ENCODE results near the gene REC114. TPM values are rescaled to one million over a fixed set of nuclear protein-coding genes. Genes with fewer than 3 reads are reported as not detected.

REC114 gene
- total RNA-seq, 1 experiment from 2014 or later, result not detected

DNA sequence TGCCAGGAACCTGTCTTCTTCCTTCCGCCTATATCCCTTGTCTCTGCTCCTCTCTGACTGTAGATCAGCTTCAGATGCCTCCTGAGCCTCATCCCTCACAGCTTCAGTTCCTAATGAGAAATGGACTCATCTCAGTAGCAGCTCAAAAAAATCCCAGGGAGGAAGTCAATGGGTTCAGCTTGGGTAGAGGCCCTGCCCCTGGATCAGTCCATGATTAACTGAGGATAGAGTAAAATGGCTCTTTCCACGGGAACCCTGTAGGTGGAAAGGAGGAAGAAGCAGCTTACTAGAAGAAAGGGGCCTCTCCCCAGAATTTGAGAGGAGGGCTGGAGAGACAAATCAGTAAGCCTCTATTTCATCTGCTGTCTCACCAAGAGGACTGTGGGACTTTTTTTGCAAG, 47.3 kb upstream of the REC114 start:
- peaks cover 7% of the 10 kb centered on the region for H3K27me3 Mint-ChIP-seq (ENCODE audit: low read depth)
- no peaks in the 10 kb centered on the region for H3K9me3 Mint-ChIP-seq
- TF ChIP-seq, protein P1, sequence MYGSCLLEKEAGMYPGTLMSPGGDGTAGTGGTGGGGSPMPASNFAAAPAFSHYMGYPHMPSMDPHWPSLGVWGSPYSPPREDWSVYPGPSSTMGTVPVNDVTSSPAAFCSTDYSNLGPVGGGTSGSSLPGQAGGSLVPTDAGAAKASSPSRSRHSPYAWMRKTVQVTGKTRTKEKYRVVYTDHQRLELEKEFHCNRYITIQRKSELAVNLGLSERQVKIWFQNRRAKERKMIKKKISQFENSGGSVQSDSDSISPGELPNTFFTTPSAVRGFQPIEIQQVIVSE (CRISPR knock-in tag; IDR thresholded peaks at IDR 0.05; ENCODE audit: borderline replicate concordance), result no peak
- no peak for TF ChIP-seq NFATC4 (CRISPR knock-in tag; IDR thresholded peaks at IDR 0.05)
- TF ChIP-seq, protein P2, sequence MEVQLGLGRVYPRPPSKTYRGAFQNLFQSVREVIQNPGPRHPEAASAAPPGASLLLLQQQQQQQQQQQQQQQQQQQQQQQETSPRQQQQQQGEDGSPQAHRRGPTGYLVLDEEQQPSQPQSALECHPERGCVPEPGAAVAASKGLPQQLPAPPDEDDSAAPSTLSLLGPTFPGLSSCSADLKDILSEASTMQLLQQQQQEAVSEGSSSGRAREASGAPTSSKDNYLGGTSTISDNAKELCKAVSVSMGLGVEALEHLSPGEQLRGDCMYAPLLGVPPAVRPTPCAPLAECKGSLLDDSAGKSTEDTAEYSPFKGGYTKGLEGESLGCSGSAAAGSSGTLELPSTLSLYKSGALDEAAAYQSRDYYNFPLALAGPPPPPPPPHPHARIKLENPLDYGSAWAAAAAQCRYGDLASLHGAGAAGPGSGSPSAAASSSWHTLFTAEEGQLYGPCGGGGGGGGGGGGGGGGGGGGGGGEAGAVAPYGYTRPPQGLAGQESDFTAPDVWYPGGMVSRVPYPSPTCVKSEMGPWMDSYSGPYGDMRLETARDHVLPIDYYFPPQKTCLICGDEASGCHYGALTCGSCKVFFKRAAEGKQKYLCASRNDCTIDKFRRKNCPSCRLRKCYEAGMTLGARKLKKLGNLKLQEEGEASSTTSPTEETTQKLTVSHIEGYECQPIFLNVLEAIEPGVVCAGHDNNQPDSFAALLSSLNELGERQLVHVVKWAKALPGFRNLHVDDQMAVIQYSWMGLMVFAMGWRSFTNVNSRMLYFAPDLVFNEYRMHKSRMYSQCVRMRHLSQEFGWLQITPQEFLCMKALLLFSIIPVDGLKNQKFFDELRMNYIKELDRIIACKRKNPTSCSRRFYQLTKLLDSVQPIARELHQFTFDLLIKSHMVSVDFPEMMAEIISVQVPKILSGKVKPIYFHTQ (CRISPR knock-in tag; IDR thresholded peaks at IDR 0.05), result no peak
- no peak for TF ChIP-seq ETV6 (CRISPR knock-in tag; IDR thresholded peaks at IDR 0.05)
- TF ChIP-seq ATF1 (CRISPR knock-in tag; IDR thresholded peaks at IDR 0.05), result no peak
- TF ChIP-seq, protein P3, sequence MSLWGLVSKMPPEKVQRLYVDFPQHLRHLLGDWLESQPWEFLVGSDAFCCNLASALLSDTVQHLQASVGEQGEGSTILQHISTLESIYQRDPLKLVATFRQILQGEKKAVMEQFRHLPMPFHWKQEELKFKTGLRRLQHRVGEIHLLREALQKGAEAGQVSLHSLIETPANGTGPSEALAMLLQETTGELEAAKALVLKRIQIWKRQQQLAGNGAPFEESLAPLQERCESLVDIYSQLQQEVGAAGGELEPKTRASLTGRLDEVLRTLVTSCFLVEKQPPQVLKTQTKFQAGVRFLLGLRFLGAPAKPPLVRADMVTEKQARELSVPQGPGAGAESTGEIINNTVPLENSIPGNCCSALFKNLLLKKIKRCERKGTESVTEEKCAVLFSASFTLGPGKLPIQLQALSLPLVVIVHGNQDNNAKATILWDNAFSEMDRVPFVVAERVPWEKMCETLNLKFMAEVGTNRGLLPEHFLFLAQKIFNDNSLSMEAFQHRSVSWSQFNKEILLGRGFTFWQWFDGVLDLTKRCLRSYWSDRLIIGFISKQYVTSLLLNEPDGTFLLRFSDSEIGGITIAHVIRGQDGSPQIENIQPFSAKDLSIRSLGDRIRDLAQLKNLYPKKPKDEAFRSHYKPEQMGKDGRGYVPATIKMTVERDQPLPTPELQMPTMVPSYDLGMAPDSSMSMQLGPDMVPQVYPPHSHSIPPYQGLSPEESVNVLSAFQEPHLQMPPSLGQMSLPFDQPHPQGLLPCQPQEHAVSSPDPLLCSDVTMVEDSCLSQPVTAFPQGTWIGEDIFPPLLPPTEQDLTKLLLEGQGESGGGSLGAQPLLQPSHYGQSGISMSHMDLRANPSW (CRISPR knock-in tag; conservative IDR thresholded peaks at IDR 0.05; ENCODE audit: low read depth), result no peak
- no peak for TF ChIP-seq OVOL2 (CRISPR knock-in tag; IDR thresholded peaks at IDR 0.05; ENCODE audit: borderline replicate concordance)
- TF ChIP-seq ZNF671 (CRISPR knock-in tag; IDR thresholded peaks at IDR 0.05), result no peak
- TF ChIP-seq, protein P4, sequence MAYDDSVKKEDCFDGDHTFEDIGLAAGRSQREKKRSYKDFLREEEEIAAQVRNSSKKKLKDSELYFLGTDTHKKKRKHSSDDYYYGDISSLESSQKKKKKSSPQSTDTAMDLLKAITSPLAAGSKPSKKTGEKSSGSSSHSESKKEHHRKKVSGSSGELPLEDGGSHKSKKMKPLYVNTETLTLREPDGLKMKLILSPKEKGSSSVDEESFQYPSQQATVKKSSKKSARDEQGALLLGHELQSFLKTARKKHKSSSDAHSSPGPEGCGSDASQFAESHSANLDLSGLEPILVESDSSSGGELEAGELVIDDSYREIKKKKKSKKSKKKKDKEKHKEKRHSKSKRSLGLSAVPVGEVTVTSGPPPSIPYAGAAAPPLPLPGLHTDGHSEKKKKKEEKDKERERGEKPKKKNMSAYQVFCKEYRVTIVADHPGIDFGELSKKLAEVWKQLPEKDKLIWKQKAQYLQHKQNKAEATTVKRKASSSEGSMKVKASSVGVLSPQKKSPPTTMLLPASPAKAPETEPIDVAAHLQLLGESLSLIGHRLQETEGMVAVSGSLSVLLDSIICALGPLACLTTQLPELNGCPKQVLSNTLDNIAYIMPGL (CRISPR knock-in tag; IDR thresholded peaks at IDR 0.05), result no peak
- no peak for TF ChIP-seq NFE2L1 (CRISPR knock-in tag; IDR thresholded peaks at IDR 0.05)
- TF ChIP-seq, protein P5, sequence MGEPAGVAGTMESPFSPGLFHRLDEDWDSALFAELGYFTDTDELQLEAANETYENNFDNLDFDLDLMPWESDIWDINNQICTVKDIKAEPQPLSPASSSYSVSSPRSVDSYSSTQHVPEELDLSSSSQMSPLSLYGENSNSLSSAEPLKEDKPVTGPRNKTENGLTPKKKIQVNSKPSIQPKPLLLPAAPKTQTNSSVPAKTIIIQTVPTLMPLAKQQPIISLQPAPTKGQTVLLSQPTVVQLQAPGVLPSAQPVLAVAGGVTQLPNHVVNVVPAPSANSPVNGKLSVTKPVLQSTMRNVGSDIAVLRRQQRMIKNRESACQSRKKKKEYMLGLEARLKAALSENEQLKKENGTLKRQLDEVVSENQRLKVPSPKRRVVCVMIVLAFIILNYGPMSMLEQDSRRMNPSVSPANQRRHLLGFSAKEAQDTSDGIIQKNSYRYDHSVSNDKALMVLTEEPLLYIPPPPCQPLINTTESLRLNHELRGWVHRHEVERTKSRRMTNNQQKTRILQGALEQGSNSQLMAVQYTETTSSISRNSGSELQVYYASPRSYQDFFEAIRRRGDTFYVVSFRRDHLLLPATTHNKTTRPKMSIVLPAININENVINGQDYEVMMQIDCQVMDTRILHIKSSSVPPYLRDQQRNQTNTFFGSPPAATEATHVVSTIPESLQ (CRISPR knock-in tag; IDR thresholded peaks at IDR 0.05), result no peak
- no peak for TF ChIP-seq JAZF1 (CRISPR knock-in tag; IDR thresholded peaks at IDR 0.05)
- no peak for TF ChIP-seq TP53 (CRISPR knock-in tag; IDR thresholded peaks at IDR 0.05)
- TF ChIP-seq, protein P6, sequence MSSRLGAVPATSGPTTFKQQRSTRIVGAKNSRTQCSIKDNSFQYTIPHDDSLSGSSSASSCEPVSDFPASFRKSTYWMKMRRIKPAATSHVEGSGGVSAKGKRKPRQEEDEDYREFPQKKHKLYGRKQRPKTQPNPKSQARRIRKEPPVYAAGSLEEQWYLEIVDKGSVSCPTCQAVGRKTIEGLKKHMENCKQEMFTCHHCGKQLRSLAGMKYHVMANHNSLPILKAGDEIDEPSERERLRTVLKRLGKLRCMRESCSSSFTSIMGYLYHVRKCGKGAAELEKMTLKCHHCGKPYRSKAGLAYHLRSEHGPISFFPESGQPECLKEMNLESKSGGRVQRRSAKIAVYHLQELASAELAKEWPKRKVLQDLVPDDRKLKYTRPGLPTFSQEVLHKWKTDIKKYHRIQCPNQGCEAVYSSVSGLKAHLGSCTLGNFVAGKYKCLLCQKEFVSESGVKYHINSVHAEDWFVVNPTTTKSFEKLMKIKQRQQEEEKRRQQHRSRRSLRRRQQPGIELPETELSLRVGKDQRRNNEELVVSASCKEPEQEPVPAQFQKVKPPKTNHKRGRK (CRISPR knock-in tag; IDR thresholded peaks at IDR 0.05; ENCODE audit: borderline replicate concordance), result no peak
- TF ChIP-seq, protein P7, sequence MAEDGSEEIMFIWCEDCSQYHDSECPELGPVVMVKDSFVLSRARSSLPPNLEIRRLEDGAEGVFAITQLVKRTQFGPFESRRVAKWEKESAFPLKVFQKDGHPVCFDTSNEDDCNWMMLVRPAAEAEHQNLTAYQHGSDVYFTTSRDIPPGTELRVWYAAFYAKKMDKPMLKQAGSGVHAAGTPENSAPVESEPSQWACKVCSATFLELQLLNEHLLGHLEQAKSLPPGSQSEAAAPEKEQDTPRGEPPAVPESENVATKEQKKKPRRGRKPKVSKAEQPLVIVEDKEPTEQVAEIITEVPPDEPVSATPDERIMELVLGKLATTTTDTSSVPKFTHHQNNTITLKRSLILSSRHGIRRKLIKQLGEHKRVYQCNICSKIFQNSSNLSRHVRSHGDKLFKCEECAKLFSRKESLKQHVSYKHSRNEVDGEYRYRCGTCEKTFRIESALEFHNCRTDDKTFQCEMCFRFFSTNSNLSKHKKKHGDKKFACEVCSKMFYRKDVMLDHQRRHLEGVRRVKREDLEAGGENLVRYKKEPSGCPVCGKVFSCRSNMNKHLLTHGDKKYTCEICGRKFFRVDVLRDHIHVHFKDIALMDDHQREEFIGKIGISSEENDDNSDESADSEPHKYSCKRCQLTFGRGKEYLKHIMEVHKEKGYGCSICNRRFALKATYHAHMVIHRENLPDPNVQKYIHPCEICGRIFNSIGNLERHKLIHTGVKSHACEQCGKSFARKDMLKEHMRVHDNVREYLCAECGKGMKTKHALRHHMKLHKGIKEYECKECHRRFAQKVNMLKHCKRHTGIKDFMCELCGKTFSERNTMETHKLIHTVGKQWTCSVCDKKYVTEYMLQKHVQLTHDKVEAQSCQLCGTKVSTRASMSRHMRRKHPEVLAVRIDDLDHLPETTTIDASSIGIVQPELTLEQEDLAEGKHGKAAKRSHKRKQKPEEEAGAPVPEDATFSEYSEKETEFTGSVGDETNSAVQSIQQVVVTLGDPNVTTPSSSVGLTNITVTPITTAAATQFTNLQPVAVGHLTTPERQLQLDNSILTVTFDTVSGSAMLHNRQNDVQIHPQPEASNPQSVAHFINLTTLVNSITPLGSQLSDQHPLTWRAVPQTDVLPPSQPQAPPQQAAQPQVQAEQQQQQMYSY (CRISPR knock-in tag; IDR thresholded peaks at IDR 0.05), result no peak
- TF ChIP-seq, protein P8, sequence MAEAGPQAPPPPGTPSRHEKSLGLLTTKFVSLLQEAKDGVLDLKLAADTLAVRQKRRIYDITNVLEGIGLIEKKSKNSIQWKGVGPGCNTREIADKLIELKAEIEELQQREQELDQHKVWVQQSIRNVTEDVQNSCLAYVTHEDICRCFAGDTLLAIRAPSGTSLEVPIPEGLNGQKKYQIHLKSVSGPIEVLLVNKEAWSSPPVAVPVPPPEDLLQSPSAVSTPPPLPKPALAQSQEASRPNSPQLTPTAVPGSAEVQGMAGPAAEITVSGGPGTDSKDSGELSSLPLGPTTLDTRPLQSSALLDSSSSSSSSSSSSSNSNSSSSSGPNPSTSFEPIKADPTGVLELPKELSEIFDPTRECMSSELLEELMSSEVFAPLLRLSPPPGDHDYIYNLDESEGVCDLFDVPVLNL (CRISPR knock-in tag; IDR thresholded peaks at IDR 0.05; ENCODE audit: borderline replicate concordance, low read depth), result no peak
- no peak for TF ChIP-seq ZNF121 (CRISPR knock-in tag; IDR thresholded peaks at IDR 0.05)
- ATAC-seq, result no peak
- ChIA-PET CTCF (no interaction called here), POLR2A (no interaction called here)
- H3K36me3 Mint-ChIP-seq, result no peaks in the 10 kb centered on the region
- no peak overlapping the region for H3K27ac Mint-ChIP-seq
- H3K4me1 Mint-ChIP-seq, result peaks cover 36% of the 10 kb centered on the region
- H3K4me3 Mint-ChIP-seq, result no peak overlapping the region
- no peak for DNase-seq (ENCODE audit: low spot score)
